H1 (cell line): ENCODE measurements around the gene MEIS2. TPM values are rescaled to one million over a fixed set of nuclear protein-coding genes. Genes with fewer than 3 reads are reported as not detected.

Experiments used
- CTCF ChIA-PET: fragments of 300-600 bp; sonication (Branson Sonifier 250); formaldehyde crosslinking; loops from one replicate; lab custom pipeline; 2021; ENCODE audit not compliant: partially characterized antibody; lab: Charles Lee
- POLR2A ChIA-PET: fragments of 300-600 bp; sonication (Branson Sonifier 250); formaldehyde crosslinking; loops from one replicate; lab custom pipeline; 2021; ENCODE audit warnings: inconsistent platforms; ENCODE audit not compliant: partially characterized antibody; lab: Charles Lee
- DNase-seq, 2 experiments: peaks; one replicate each; pipeline versions ENCODE4 v3.0.0 to v3.0.0-alpha.2; 2010 to 2022; ENCODE audit warnings: low spot score in 2 of 2, low read depth in 1 of 2, mixed read lengths in 1 of 2
- FAIRE-seq: peaks from 2 replicates; lab custom pipeline; 2011; peaks lifted over from hg19 to GRCh38; lab: Jason Lieb, UNC
- H2AFZ ChIP-seq: 2 replicates; pipeline ENCODE4 v1.8.1; 2012; ENCODE audit warnings: low read length, inconsistent platforms
- H2AK5ac ChIP-seq: 2 replicates; pipeline ENCODE4 v1.6.1; 2013; ENCODE audit warnings: low read depth, low read length
- H2BK120ac ChIP-seq: replicated peaks from 2 replicates; pipeline ENCODE3; 2013; ENCODE audit warnings: low read depth, low read length, inconsistent platforms
- H2BK12ac ChIP-seq: 2 replicates; pipeline ENCODE4 v1.6.1; 2013; ENCODE audit warnings: low read depth, low read length
- H2BK15ac ChIP-seq: 2 replicates; pipeline ENCODE4 v1.6.1; 2013; ENCODE audit warnings: low read length
- H2BK20ac ChIP-seq: 2 replicates; pipeline ENCODE4 v1.6.1; 2013; ENCODE audit warnings: low read length
- H2BK5ac ChIP-seq: 2 replicates; pipeline ENCODE4 v1.6.1; 2013; ENCODE audit warnings: low read depth, low read length
- H3K14ac ChIP-seq: 2 replicates; pipeline ENCODE4 v1.6.1; 2013; ENCODE audit warnings: inconsistent platforms; ENCODE audit not compliant: insufficient read length
- H3K18ac ChIP-seq: 2 replicates; pipeline ENCODE4 v1.6.1; 2013; ENCODE audit warnings: low read length; ENCODE audit errors: extremely low read depth
- H3K23ac ChIP-seq: 2 replicates; pipeline ENCODE4 v1.6.1; 2013; ENCODE audit warnings: inconsistent platforms; ENCODE audit not compliant: insufficient read length
- H3K23me2 ChIP-seq: 2 replicates; pipeline ENCODE4 v1.6.1; 2013; ENCODE audit warnings: low read depth, low read length
- H3K27ac ChIP-seq: 2 replicates; pipeline ENCODE4 v1.6.1; 2011; ENCODE audit warnings: low read depth, low read length, inconsistent platforms
- H3K27me3 ChIP-seq, 4 experiments: replicated peaks in 1 of 4; 1 replicate in 1 of 4; 2 replicates in 3 of 4; pipeline versions ENCODE4 v1.6.1 to v1.8.1; 2011 to 2013; ENCODE audit warnings: low read length in 3 of 4, mild to moderate bottlenecking in 3 of 4, inconsistent platforms in 2 of 4, mixed read lengths in 2 of 4, moderate library complexity in 1 of 4; ENCODE audit not compliant: control insufficient read depth in 3 of 4, insufficient read depth in 3 of 4; ENCODE audit errors: extremely low read depth in 1 of 4
- H3K36me3 ChIP-seq, 4 experiments: 2 replicates each; pipeline versions ENCODE4 v1.6.1 to v1.8.1; 2011 to 2013; ENCODE audit warnings: mild to moderate bottlenecking in 4 of 4, low read length in 3 of 4, moderate library complexity in 2 of 4, control low read depth in 1 of 4, inconsistent platforms in 1 of 4; ENCODE audit not compliant: insufficient read depth in 4 of 4, control insufficient read depth in 2 of 4
- H3K4ac ChIP-seq: replicated peaks from 2 replicates; pipeline ENCODE3; 2013; ENCODE audit warnings: low read length, low read depth, mixed read lengths, inconsistent platforms; ENCODE audit not compliant: insufficient read length
- H3K4me1 ChIP-seq, 4 experiments: replicated peaks in 1 of 4; 1 replicate in 1 of 4; 2 replicates in 3 of 4; pipeline versions ENCODE4 v1.6.1 to v1.8.1; 2011 to 2013; ENCODE audit warnings: low read length in 3 of 4, inconsistent platforms in 2 of 4, mixed read lengths in 1 of 4; ENCODE audit not compliant: insufficient read depth in 4 of 4, control insufficient read depth in 3 of 4
- H3K4me2 ChIP-seq, 2 experiments: 2 replicates each; pipeline versions ENCODE4 v1.6.1 to v1.8.1; 2011 to 2013; ENCODE audit warnings: low read depth in 2 of 2, low read length in 2 of 2, control low read depth in 1 of 2, inconsistent platforms in 1 of 2, mild to moderate bottlenecking in 1 of 2; ENCODE audit not compliant: insufficient read depth in 1 of 2
- H3K4me3 ChIP-seq, 4 experiments: fragments of 200-600, 300-600 bp in 1 of 4; sonication (generic), shearing (Covaris generic), sonication (Bioruptor Twin) in 1 of 4; 2 replicates each; pipeline versions ENCODE4 v1.5.1 to v1.8.1; 2011 to 2016; ENCODE audit warnings: low read length in 4 of 4, low read depth in 3 of 4, control low read depth in 2 of 4, inconsistent platforms in 2 of 4, mild to moderate bottlenecking in 2 of 4, mixed read lengths in 1 of 4, moderate library complexity in 1 of 4; ENCODE audit not compliant: insufficient read depth in 2 of 4; ENCODE audit errors: extremely low read depth in 1 of 4
- H3K56ac ChIP-seq: replicated peaks from 2 replicates; pipeline ENCODE3; 2013; ENCODE audit warnings: low read depth, mild to moderate bottlenecking, mixed read lengths, low read length, inconsistent platforms; ENCODE audit not compliant: insufficient read length
- H3K79me1 ChIP-seq: 2 replicates; pipeline ENCODE4 v1.6.1; 2013; ENCODE audit warnings: low read depth, low read length, control low read depth
- H3K79me2 ChIP-seq, 2 experiments: 2 replicates each; pipeline versions ENCODE4 v1.6.1 to v1.8.1; 2012 to 2013; ENCODE audit warnings: low read length in 2 of 2, mild to moderate bottlenecking in 2 of 2, inconsistent platforms in 1 of 2; ENCODE audit not compliant: insufficient read depth in 2 of 2, control insufficient read depth in 1 of 2
- H3K9ac ChIP-seq, 4 experiments: replicated peaks in 1 of 4; 1 replicate in 1 of 4; 2 replicates in 3 of 4; pipeline versions ENCODE4 v1.6.1 to v1.8.1; 2011 to 2013; ENCODE audit warnings: low read depth in 3 of 4, low read length in 3 of 4, control low read depth in 2 of 4, mild to moderate bottlenecking in 2 of 4, moderate library complexity in 2 of 4, inconsistent platforms in 1 of 4; ENCODE audit errors: extremely low read depth in 1 of 4
- H3K9me3 ChIP-seq, 2 experiments: 2 replicates each; pipeline versions ENCODE4 v1.6.1 to v1.8.1; 2012 to 2013; ENCODE audit warnings: mild to moderate bottlenecking in 2 of 2, moderate library complexity in 2 of 2, control low read depth in 1 of 2, inconsistent platforms in 1 of 2, low read depth in 1 of 2, low read length in 1 of 2, mixed read lengths in 1 of 2; ENCODE audit not compliant: insufficient read depth in 2 of 2
- H4K20me1 ChIP-seq, 2 experiments: replicated peaks in 1 of 2; 2 replicates each; pipeline versions ENCODE3 to v1.8.1; 2011 to 2013; ENCODE audit warnings: inconsistent platforms in 2 of 2, low read length in 2 of 2, mild to moderate bottlenecking in 1 of 2; ENCODE audit not compliant: insufficient read depth in 2 of 2, control insufficient read depth in 1 of 2
- H4K5ac ChIP-seq: 2 replicates; pipeline ENCODE4 v1.6.1; 2013; ENCODE audit warnings: low read length, low read depth, mixed read lengths, inconsistent platforms; ENCODE audit not compliant: insufficient read length
- H4K8ac ChIP-seq: 2 replicates; pipeline ENCODE4 v1.8.0; 2013; ENCODE audit warnings: mild to moderate bottlenecking, moderate library complexity, low read length, inconsistent platforms; ENCODE audit not compliant: insufficient read depth; ENCODE audit errors: extremely low read depth
- H4K91ac ChIP-seq: replicated peaks from 2 replicates; pipeline ENCODE3; 2013; ENCODE audit warnings: low read length, mixed read lengths, inconsistent platforms; ENCODE audit not compliant: insufficient read length
- BACH1 ChIP-seq: IDR thresholded peaks from 2 replicates; pipeline ENCODE4 v1.6.1; 2012; ENCODE audit warnings: low read length, improper control_type of control experiment
- CBX8 ChIP-seq: fragments of 300-800, 300-1000 bp; sonication (generic); IDR thresholded peaks from 2 replicates; pipeline ENCODE4 v1.7.1; 2016; ENCODE audit warnings: low read depth, low read length, borderline replicate concordance
- JUN ChIP-seq: IDR thresholded peaks from 2 replicates; pipeline ENCODE4 v1.6.1; 2011; ENCODE audit warnings: low read depth, mild to moderate bottlenecking, improper control_type of control experiment, low read length
- YY1 ChIP-seq: IDR thresholded peaks from 2 replicates; pipeline ENCODE4 v1.6.1; 2011; ENCODE audit warnings: low read depth, mild to moderate bottlenecking, low read length
- WGBS, 2 experiments: shearing (Covaris generic) in 1 of 2; methylation state at CpG; one replicate each; pipeline versions ENCODE4 v1.1.6 to v1.1.7; 2013 to 2015; ENCODE audit warnings: low lambda C conversion rate in 2 of 2, mixed read lengths in 2 of 2, inconsistent platforms in 1 of 2, low coverage in 1 of 2, missing lambda C conversion rate in 1 of 2; ENCODE audit not compliant: insufficient replicate concordance in 2 of 2, insufficient coverage in 1 of 2, insufficient read length in 1 of 2; ENCODE audit errors: extremely low coverage in 1 of 2, missing lambda C conversion rate in 1 of 2; 5-methylcytosine and 5-hydroxymethylcytosine counted together
- polyA plus RNA-seq, 7 experiments: library from polyadenylated mRNA; depleted of rRNA in 3 of 7; stranded (reverse) in 5 of 7; unstranded in 2 of 7; fragments of >200 nt in 5 of 7; fragments of 200-250 nt in 2 of 7; gene quantifications; 1 replicate in 5 of 7; 2 replicates in 1 of 7; 4 replicates in 1 of 7; pipeline versions ENCODE4 v1.2.1 to v1.2.3, GENCODE V29; 2011 to 2013; ENCODE audit warnings: missing spikeins in 2 of 7, mixed read lengths in 2 of 7
- total RNA-seq: library from RNA; stranded (reverse); fragmentation: NEBNext Ultra II Directional; extraction: Animal tissue kit (Norgen Biotek cat#: 25700); gene quantifications from 2 replicates; pipeline ENCODE4 v1.2.1, GENCODE V29; 2021

The MEIS2 gene
- total and polyA plus RNA-seq, 2 of the 8 experiments (the other 6 are each of a cell fraction or from before 2014, with no cell fraction given): 0.22 to 1.2 TPM

GRCh38 chr15:37034835-37035748 is 65.3 kb downstream of the MEIS2 start:
- Histone ChIP-seq H2BK12ac (no peak overlapping the region), H3K23ac (no peak overlapping the region), H3K4me1 (peaks cover 0 to 7% (median 3%) of the 10 kb centered on the region in 4 experiments; a peak in 2 of 7 replicates), H3K4ac (no peak overlapping the region), H3K9me3 (no peaks in the 10 kb centered on the region), H3K36me3 (no peaks in the 10 kb centered on the region), H3K23me2 (no peaks in the 10 kb centered on the region), H4K8ac (no peak overlapping the region), H4K20me1 (no peaks in the 10 kb centered on the region), H2BK15ac (no peak overlapping the region), H3K27me3 (no peaks in the 10 kb centered on the region), H3K56ac (no peak overlapping the region), H2AK5ac (no peak overlapping the region), H3K9ac (no peak overlapping the region), H3K18ac (no peak overlapping the region), H3K4me3 (no peak overlapping the region), H2BK120ac (no peak overlapping the region), H2BK5ac (no peak overlapping the region), H4K5ac (no peak overlapping the region), H3K4me2 (no peak overlapping the region), H3K27ac (no peak overlapping the region), H4K91ac (no peak overlapping the region), H3K79me1 (no peaks in the 10 kb centered on the region), H3K14ac (no peak overlapping the region), H3K79me2 (no peaks in the 10 kb centered on the region), H2AFZ (no peak overlapping the region), H2BK20ac (no peak overlapping the region)
- WGBS, 2 experiments: 89% methylated on average over 10 of the region's 10 CpGs; no CpG with 5 or more reads in 1 of the 2 experiments
- ChIA-PET POLR2A (interaction anchor here (2.3 kb wide), 1 partner anchor 11 kb away, joined by 5 read pairs; no protein-coding TSS in a partner anchor), CTCF (interaction anchor here (0.7 to 1.1 kb wide), 3 partner anchors 10 to 44 kb away, joined by 3 to 4 read pairs (median 3); no protein-coding TSS in a partner anchor)
- DNase-seq (no peak), FAIRE-seq (no peak)
- TF ChIP-seq JUN: no peak
- TF ChIP-seq BACH1: no peak
- TF ChIP-seq CBX8: no peak
- no peak for TF ChIP-seq YY1
